Effector memory CD4-positive, alpha-beta T cell (primary cell): ENCODE measurements around the gene FAM163B.

Source experiments
- DNase-seq, 3 donors: peaks; one replicate each; pipeline ENCODE4 v3.0.0-alpha.2; 2020
- H3K27ac ChIP-seq: 2 replicates; pipeline ENCODE4 v1.7.0; 2013; ENCODE audit warnings: mild to moderate bottlenecking, low read length, moderate library complexity; ENCODE audit not compliant: insufficient read depth, poor library complexity, severe bottlenecking
- H3K27me3 ChIP-seq: replicated peaks from 2 replicates; pipeline ENCODE4 v1.7.0; 2013; ENCODE audit warnings: mild to moderate bottlenecking, low read length; ENCODE audit not compliant: insufficient read depth, control insufficient read depth, poor library complexity, severe bottlenecking
- H3K36me3 ChIP-seq: 2 replicates; pipeline ENCODE4 v1.7.0; 2013; ENCODE audit warnings: mild to moderate bottlenecking, low read length, moderate library complexity; ENCODE audit not compliant: control insufficient read depth, insufficient read depth
- H3K4me1 ChIP-seq: 2 replicates; pipeline ENCODE4 v1.7.0; 2013; ENCODE audit warnings: low read length, mild to moderate bottlenecking; ENCODE audit not compliant: control insufficient read depth, insufficient read depth, poor library complexity, severe bottlenecking
- H3K4me3 ChIP-seq: 2 replicates; pipeline ENCODE4 v1.7.0; 2013; ENCODE audit warnings: low read length, low read depth, mild to moderate bottlenecking; ENCODE audit not compliant: insufficient read depth, poor library complexity, severe bottlenecking
- H3K9me3 ChIP-seq: 2 replicates; pipeline ENCODE4 v1.7.0; 2013; ENCODE audit warnings: mild to moderate bottlenecking, low read length, moderate library complexity; ENCODE audit not compliant: control insufficient read depth

FAM163B gene

GRCh38 chr9:133538176-133538575, 71.0 kb downstream of the FAM163B start:
- no peak for DNase-seq
- Histone ChIP-seq H3K27me3 (peaks cover 11% of the 10 kb centered on the region), H3K4me3 (no peak overlapping the region), H3K9me3 (no peaks in the 10 kb centered on the region), H3K4me1 (no peaks in the 10 kb centered on the region), H3K36me3 (no peaks in the 10 kb centered on the region), H3K27ac (no peak overlapping the region)

DNA sequence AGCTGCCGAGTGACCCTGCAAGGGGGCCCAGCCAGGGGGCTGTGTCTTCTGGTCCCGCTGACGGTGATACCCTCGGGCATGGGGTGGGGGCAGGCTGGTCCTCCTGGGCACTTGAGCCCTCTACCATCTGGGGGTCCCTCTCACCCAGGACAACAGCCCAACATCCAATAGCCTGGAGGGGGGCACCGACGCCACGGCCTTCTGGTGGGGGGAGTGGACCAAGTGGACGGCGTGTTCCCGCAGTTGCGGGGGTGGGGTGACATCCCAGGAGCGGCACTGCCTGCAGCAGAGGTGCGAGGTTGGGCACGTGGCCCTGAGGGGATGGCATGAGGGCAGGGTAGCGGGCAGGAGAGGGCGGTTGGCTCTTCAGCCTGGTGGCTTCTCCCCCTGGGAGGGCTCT, 71.9 kb downstream of the FAM163B start:
- H3K27me3 ChIP-seq, result peaks cover 11% of the 10 kb centered on the region
- no peaks in the 10 kb centered on the region for H3K36me3 ChIP-seq
- H3K4me3 ChIP-seq, result no peak overlapping the region
- H3K27ac ChIP-seq, result no peak overlapping the region
- H3K9me3 ChIP-seq, result no peaks in the 10 kb centered on the region
- H3K4me1 ChIP-seq, result no peaks in the 10 kb centered on the region
- no peak for DNase-seq

GRCh38 chr9:133536536-133536935, 72.7 kb downstream of the FAM163B start:
- H3K27me3 ChIP-seq, result peaks cover 16% of the 10 kb centered on the region
- H3K4me3 ChIP-seq, result no peak overlapping the region
- H3K36me3 ChIP-seq, result no peaks in the 10 kb centered on the region
- no peaks in the 10 kb centered on the region for H3K4me1 ChIP-seq
- no peaks in the 10 kb centered on the region for H3K9me3 ChIP-seq
- DNase-seq, result no peak
- H3K27ac ChIP-seq, result no peak overlapping the region

DNA sequence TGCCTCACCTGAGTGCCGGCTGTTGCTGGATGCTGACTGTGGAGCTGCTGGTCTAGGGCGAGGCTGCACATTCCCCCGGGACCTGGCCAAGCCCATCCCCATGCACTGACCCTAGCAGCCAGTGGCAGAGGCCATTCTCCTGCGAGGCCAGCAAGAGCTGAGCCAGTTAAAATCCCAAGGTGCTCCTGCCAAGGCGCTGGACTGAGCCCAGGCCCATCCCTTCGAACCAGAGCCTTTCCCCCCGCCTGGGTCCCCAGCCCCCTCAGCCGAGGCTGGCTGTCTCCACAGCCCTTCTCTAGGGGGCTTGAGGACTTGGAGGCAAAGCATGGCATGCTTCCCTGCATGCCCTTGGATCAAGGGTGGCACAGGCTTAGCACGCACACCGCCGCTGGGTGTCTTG, 73.1 kb downstream of the FAM163B start:
- no peak overlapping the region for H3K4me3 ChIP-seq
- no peaks in the 10 kb centered on the region for H3K36me3 ChIP-seq
- no peaks in the 10 kb centered on the region for H3K9me3 ChIP-seq
- H3K27ac ChIP-seq, result no peak overlapping the region
- H3K4me1 ChIP-seq, result no peaks in the 10 kb centered on the region
- no peak for DNase-seq
- H3K27me3 ChIP-seq, result peaks cover 17% of the 10 kb centered on the region

DNA sequence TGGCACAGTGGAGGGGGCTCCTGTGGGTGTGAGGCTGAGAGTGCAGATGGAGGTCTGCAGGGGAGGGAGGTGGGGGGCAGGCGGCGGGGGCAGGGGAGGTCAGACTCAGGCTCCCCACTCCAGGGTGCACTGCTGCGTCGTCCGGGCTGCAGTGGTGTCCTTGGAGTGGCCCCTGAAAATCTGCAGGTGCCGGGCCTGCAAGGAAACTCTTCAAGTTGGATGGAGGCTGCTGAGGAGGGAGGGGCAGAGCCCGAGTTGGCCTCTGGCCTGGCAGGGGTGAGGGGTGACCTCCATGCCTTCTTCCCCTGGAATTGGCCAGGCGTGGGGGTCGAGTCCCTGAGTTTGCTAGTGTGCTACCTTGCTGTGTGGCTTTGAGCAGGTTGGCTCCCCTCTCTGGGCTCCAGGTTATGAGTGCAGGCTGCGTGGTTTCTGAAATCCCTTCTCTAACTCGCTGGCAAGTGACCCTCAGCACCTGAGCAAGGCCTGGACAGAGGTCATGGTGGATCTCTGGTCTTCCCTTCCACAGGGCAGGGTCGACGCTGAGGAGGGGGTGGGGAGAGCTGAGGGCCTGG, 73.8 kb downstream of the FAM163B start:
- Histone ChIP-seq H3K9me3 (no peaks in the 10 kb centered on the region), H3K27me3 (peaks cover 17% of the 10 kb centered on the region), H3K4me1 (no peaks in the 10 kb centered on the region), H3K4me3 (no peak overlapping the region), H3K36me3 (no peaks in the 10 kb centered on the region), H3K27ac (no peak overlapping the region)
- no peak for DNase-seq

DNA sequence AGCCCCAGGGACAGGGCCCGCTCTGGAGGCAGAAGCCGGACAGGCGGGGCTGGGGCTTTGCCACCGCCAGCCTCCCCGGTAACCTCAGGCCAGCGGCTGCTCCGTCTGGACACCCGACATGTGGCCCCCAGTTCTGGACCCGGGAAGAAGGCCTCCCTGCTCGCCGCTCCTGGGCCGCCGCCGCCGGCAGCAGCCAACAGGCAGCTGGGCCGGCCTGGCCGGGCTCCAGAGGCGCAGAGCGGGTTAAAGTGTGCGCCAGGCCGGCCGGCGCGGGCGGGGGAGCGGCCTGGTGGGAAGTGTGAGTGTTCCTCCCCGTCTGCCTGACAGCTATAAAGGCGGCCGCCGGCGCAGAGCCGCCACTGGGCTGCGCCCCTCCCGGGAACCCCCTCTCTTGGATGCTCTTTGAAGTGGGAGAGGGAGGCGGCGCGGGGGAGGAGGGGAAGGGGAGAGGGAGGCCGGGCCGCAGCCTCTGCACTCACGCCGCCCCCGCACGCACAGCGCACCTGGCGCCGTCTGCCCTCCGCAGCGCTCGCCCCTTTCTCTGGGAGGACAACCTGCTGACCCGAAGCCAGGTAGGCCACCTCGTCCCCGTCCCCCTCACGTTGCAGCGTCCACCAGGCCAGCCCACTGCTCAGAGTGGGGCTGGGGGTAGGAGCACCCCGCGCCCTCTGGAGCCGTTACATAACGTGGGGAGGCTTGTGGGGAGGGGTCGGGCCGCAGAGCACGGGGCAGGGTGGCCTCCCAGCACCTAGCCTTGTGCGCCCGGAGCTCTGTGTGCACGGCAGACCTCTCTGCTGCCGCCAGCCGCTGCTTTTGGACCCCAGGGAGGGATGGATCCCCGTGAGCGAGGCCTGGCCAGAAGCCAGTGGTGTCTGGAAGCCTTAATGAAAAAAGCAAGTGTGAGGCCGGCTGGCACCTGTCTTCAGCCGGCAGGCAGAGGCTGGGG, 74.6 kb downstream of the FAM163B start, which contains the start of gene ADAMTSL2:
Gene ADAMTSL2 (plus strand): TSS at position 359 of the 946 bp plus-strand sequence. CDS start 2,009 bp downstream, outside the sequence.
- Histone ChIP-seq H3K27ac (no peak within 1 kb of the TSS), H3K27me3 (peaks cover 17% of the 10 kb centered on the region), H3K36me3 (no peaks in the 10 kb centered on the region), H3K4me1 (no peaks in the 10 kb centered on the region), H3K4me3 (no peak within 1 kb of the TSS), H3K9me3 (no peaks in the 10 kb centered on the region)
- no peak for DNase-seq

DNA sequence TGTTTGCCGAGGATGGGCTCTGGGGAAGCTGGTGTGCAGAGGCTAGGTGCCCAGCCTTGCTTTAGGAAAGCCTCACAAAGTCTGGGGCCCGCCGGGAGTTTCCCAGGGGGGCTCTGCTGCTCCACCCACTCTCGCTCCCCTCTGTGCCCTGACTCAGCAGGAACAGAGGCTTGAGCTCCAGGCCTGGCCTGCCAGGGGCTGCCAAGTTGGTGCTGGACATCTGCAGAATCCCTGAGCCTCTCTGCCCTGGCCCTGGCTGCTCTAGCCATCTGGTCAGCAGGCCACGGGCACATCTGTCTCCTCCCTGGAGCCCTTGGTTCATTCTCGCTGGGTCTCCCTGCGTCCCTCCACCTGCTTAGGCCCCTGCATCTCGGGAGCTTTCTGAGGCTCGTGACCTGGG, 75.3 kb downstream of the FAM163B start:
- Histone ChIP-seq H3K36me3 (no peaks in the 10 kb centered on the region), H3K9me3 (no peaks in the 10 kb centered on the region), H3K4me3 (no peak overlapping the region), H3K27me3 (peaks cover 17% of the 10 kb centered on the region), H3K4me1 (no peaks in the 10 kb centered on the region), H3K27ac (no peak overlapping the region)
- DNase-seq, result no peak

- no peaks in the 10 kb centered on the region for H3K4me1 ChIP-seq
- H3K9me3 ChIP-seq, result no peaks in the 10 kb centered on the region
- peaks cover 17% of the 10 kb centered on the region for H3K27me3 ChIP-seq
- DNase-seq, result peak; percentile 13 to 22 (median 14)
- no peak overlapping the region for H3K4me3 ChIP-seq
- H3K36me3 ChIP-seq, result no peaks in the 10 kb centered on the region
- no peak overlapping the region for H3K27ac ChIP-seq
Measured at GRCh38 chr9:133532937-133533668, 76.1 kb downstream of the FAM163B start.

- peaks cover 17% of the 10 kb centered on the region for H3K27me3 ChIP-seq
- H3K9me3 ChIP-seq, result no peaks in the 10 kb centered on the region
- no peaks in the 10 kb centered on the region for H3K36me3 ChIP-seq
- DNase-seq, result no peak
- H3K27ac ChIP-seq, result no peak overlapping the region
- no peak overlapping the region for H3K4me3 ChIP-seq
- no peaks in the 10 kb centered on the region for H3K4me1 ChIP-seq
Measured at GRCh38 chr9:133531293-133531692, 77.9 kb downstream of the FAM163B start.
